ENCODE results near the gene KHK.

DNA sequence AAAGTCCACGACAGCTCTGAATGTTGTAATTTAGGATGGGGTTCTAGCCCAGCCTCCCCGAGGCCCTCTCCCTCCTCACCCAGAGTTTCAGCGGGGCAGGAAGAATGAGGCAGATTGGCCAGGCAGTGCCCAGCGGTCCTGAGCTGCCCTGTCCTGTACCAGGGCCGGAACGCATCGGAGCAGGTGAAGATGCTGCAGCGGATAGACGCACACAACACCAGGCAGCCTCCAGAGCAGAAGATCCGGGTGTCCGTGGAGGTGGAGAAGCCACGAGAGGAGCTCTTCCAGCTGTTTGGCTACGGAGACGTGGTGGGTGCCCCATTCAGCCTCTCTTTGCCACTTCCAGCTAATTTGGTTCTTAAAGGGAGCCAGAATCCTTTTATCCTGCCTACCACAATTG lies 10.8 kb downstream of the KHK start:
- TF ChIP-seq POU5F1 (IDR thresholded peaks at IDR 0.05; ENCODE audit: low read depth, low read length) (no peak), SP1 (IDR thresholded peaks at IDR 0.05; ENCODE audit: low read depth, low read length) (no peak), SIN3A (conservative IDR thresholded peaks at IDR 0.05 in 1 of 2, IDR thresholded peaks at IDR 0.05 in 1 of 2; ENCODE audit: low read depth in 1 of 2, low read length in 2 of 2) (no peak), GTF2F1 (IDR thresholded peaks at IDR 0.05; ENCODE audit: borderline replicate concordance, low read depth, low read length) (no peak), TAF1 (IDR thresholded peaks at IDR 0.05; ENCODE audit: low read depth, low read length) (no peak), KDM1A (IDR thresholded peaks at IDR 0.05; ENCODE audit: borderline replicate concordance, low read length) (no peak), SAP30 (IDR thresholded peaks at IDR 0.05; ENCODE audit: insufficient read depth, insufficient replicate concordance, low read length) (no peak), JUN (IDR thresholded peaks at IDR 0.05; ENCODE audit: low read depth, low read length) (no peak), POLR2A (IDR thresholded peaks at IDR 0.05; ENCODE audit: control extremely low read depth in 1 of 2, low read depth in 2 of 2, low read length in 2 of 2) (no peak), CREB1 (IDR thresholded peaks at IDR 0.05) (no peak), MAFK (IDR thresholded peaks at IDR 0.05; ENCODE audit: low read depth, low read length) (no peak), SP4 (IDR thresholded peaks at IDR 0.05; ENCODE audit: low read length) (no peak)
- TF ChIP-seq, protein P1, sequence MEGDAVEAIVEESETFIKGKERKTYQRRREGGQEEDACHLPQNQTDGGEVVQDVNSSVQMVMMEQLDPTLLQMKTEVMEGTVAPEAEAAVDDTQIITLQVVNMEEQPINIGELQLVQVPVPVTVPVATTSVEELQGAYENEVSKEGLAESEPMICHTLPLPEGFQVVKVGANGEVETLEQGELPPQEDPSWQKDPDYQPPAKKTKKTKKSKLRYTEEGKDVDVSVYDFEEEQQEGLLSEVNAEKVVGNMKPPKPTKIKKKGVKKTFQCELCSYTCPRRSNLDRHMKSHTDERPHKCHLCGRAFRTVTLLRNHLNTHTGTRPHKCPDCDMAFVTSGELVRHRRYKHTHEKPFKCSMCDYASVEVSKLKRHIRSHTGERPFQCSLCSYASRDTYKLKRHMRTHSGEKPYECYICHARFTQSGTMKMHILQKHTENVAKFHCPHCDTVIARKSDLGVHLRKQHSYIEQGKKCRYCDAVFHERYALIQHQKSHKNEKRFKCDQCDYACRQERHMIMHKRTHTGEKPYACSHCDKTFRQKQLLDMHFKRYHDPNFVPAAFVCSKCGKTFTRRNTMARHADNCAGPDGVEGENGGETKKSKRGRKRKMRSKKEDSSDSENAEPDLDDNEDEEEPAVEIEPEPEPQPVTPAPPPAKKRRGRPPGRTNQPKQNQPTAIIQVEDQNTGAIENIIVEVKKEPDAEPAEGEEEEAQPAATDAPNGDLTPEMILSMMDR (IDR thresholded peaks at IDR 0.05; ENCODE audit: control extremely low read depth in 1 of 3, insufficient read depth in 1 of 3, low read depth in 1 of 3, low read length in 3 of 3), result no peak
- TF ChIP-seq, protein P2, sequence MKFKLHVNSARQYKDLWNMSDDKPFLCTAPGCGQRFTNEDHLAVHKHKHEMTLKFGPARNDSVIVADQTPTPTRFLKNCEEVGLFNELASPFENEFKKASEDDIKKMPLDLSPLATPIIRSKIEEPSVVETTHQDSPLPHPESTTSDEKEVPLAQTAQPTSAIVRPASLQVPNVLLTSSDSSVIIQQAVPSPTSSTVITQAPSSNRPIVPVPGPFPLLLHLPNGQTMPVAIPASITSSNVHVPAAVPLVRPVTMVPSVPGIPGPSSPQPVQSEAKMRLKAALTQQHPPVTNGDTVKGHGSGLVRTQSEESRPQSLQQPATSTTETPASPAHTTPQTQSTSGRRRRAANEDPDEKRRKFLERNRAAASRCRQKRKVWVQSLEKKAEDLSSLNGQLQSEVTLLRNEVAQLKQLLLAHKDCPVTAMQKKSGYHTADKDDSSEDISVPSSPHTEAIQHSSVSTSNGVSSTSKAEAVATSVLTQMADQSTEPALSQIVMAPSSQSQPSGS (IDR thresholded peaks at IDR 0.05; ENCODE audit: low read length), result no peak
